ENCODE results near the gene CLEC4F.

DNA sequence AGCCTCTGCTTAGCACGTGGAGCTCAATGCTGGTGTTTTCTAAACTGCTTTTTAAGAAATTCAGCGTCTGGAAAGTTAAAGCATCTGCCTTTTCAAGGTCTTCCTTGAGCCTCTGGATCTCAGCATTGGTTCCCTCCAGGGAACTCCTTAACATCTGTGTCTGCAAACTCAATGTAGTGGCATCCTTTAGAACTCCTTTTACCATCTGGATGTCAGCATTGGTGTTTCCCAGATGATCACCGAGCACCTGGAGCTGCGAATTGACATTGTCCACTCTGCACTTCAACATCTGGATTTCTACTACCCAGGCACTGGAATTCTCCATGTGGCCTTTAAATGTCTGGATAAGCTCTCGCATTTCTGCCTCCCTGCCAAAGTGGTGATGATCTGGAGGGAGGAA lies 3.7 kb downstream of the CLEC4F start:
- no peak for TF ChIP-seq POLR2A (IDR thresholded peaks at IDR 0.05)
- TF ChIP-seq, protein P1, sequence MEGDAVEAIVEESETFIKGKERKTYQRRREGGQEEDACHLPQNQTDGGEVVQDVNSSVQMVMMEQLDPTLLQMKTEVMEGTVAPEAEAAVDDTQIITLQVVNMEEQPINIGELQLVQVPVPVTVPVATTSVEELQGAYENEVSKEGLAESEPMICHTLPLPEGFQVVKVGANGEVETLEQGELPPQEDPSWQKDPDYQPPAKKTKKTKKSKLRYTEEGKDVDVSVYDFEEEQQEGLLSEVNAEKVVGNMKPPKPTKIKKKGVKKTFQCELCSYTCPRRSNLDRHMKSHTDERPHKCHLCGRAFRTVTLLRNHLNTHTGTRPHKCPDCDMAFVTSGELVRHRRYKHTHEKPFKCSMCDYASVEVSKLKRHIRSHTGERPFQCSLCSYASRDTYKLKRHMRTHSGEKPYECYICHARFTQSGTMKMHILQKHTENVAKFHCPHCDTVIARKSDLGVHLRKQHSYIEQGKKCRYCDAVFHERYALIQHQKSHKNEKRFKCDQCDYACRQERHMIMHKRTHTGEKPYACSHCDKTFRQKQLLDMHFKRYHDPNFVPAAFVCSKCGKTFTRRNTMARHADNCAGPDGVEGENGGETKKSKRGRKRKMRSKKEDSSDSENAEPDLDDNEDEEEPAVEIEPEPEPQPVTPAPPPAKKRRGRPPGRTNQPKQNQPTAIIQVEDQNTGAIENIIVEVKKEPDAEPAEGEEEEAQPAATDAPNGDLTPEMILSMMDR (IDR thresholded peaks at IDR 0.05) = no peak

All from testis (tissue), 2 donors.